Measurements from ENCODE around the gene ATP10A. TPM values are rescaled to one million over a fixed set of nuclear protein-coding genes. Genes with fewer than 3 reads are reported as not detected.

Gene ATP10A
- polyA plus RNA-seq, 12 donors = 1.6 to 4.5 (median 2.7) TPM; not detected in 2

GRCh38 chr15:25743548-25744275 is 119.4 kb downstream of the ATP10A start:
- DNase-seq = peak; percentile 18

- peak; percentile 38 for DNase-seq
These were observed 120.2 kb downstream of the ATP10A start for GRCh38 chr15:25742776-25743547.

- DNase-seq = no peak
These were observed 120.9 kb downstream of the ATP10A start for GRCh38 chr15:25742041-25742730.

GRCh38 chr15:25741256-25741580 is 121.9 kb downstream of the ATP10A start:
- no peak for DNase-seq

GRCh38 chr15:25740383-25741255 is 122.5 kb downstream of the ATP10A start:
- no peak for DNase-seq

- no peak for DNase-seq
These were observed 123.4 kb downstream of the ATP10A start for GRCh38 chr15:25739687-25740121.

- DNase-seq = no peak
These were observed 124.8 kb downstream of the ATP10A start for GRCh38 chr15:25738171-25738965.

- DNase-seq = no peak
These were observed 125.9 kb downstream of the ATP10A start for GRCh38 chr15:25737218-25737643.

GRCh38 chr15:25736461-25736860 is 126.7 kb downstream of the ATP10A start:
- DNase-seq = no peak

GRCh38 chr15:25735550-25736384 is 127.4 kb downstream of the ATP10A start:
- no peak for DNase-seq

- no peak for DNase-seq
These were observed 128.3 kb downstream of the ATP10A start for GRCh38 chr15:25734680-25735355.

GRCh38 chr15:25733856-25734679 is 129.1 kb downstream of the ATP10A start:
- DNase-seq = no peak

- DNase-seq = no peak
These were observed 129.9 kb downstream of the ATP10A start for GRCh38 chr15:25733036-25733855.

GRCh38 chr15:25732191-25732590 is 130.9 kb downstream of the ATP10A start:
- DNase-seq = no peak

GRCh38 chr15:25731411-25731810 is 131.7 kb downstream of the ATP10A start:
- DNase-seq = no peak

GRCh38 chr15:25730918-25731317 is 132.2 kb downstream of the ATP10A start:
- DNase-seq = no peak

GRCh38 chr15:25728816-25729215 is 134.3 kb downstream of the ATP10A start:
- no peak for DNase-seq
